ENCODE measurements around the gene GPC6. TPM values are rescaled to one million over a fixed set of nuclear protein-coding genes. Genes with fewer than 3 reads are reported as not detected.

GPC6 gene
- total RNA-seq, 1 donor from 2014 or later: 5.5 TPM

GRCh38 chr13:93217721-93218261 is 8.8 kb upstream of the GPC6 start:
- DNase-seq (ENCODE audit: low read depth) (peak; percentile 83), FAIRE-seq (no peak)
- H3K27me3 ChIP-seq (ENCODE audit: control insufficient read depth, insufficient read depth, low read length): no peaks in the 10 kb centered on the region
- H3K4me3 ChIP-seq (ENCODE audit: low read depth, low read length): no peak overlapping the region
- H3K36me3 ChIP-seq (ENCODE audit: control insufficient read depth, insufficient read depth, low read length): no peaks in the 10 kb centered on the region
- no peak for TF ChIP-seq CTCF (IDR thresholded peaks at IDR 0.05; ENCODE audit: insufficient read depth, low read length, severe bottlenecking)

- FAIRE-seq: no peak
Observed at GRCh38 chr13:93218583-93218982, 8.0 kb upstream of the GPC6 start.

GRCh38 chr13:93220073-93220472 is 6.5 kb upstream of the GPC6 start:
- no peaks in the 10 kb centered on the region for H3K36me3 ChIP-seq (ENCODE audit: control insufficient read depth, insufficient read depth, low read length)
- H3K27me3 ChIP-seq (ENCODE audit: control insufficient read depth, insufficient read depth, low read length): no peaks in the 10 kb centered on the region
- no peak overlapping the region for H3K4me3 ChIP-seq (ENCODE audit: low read depth, low read length)
- TF ChIP-seq CTCF (IDR thresholded peaks at IDR 0.05; ENCODE audit: insufficient read depth, low read length, severe bottlenecking): no peak
- FAIRE-seq (no peak), DNase-seq (ENCODE audit: low read depth) (no peak)

More at GRCh38 chr13:93218583-93218982, 8.0 kb upstream of the GPC6 start:
- Histone ChIP-seq H3K4me3 (ENCODE audit: low read depth, low read length) (no peak overlapping the region), H3K36me3 (ENCODE audit: control insufficient read depth, insufficient read depth, low read length) (no peaks in the 10 kb centered on the region), H3K27me3 (ENCODE audit: control insufficient read depth, insufficient read depth, low read length) (no peaks in the 10 kb centered on the region)
- DNase-seq (ENCODE audit: low read depth): peak; percentile 5
- no peak for TF ChIP-seq CTCF (IDR thresholded peaks at IDR 0.05; ENCODE audit: insufficient read depth, low read length, severe bottlenecking)

- Histone ChIP-seq H3K27me3 (ENCODE audit: control insufficient read depth, insufficient read depth, low read length) (peaks cover 2% of the 10 kb centered on the region), H3K36me3 (ENCODE audit: control insufficient read depth, insufficient read depth, low read length) (no peaks in the 10 kb centered on the region), H3K4me3 (ENCODE audit: low read depth, low read length) (no peak overlapping the region)
- TF ChIP-seq CTCF (IDR thresholded peaks at IDR 0.05; ENCODE audit: insufficient read depth, low read length, severe bottlenecking): no peak
- FAIRE-seq (no peak), DNase-seq (ENCODE audit: low read depth) (no peak)
Observed at GRCh38 chr13:93222976-93223375, 3.6 kb upstream of the GPC6 start.

- TF ChIP-seq CTCF (IDR thresholded peaks at IDR 0.05; ENCODE audit: insufficient read depth, low read length, severe bottlenecking): no peak
- DNase-seq (ENCODE audit: low read depth) (no peak), FAIRE-seq (no peak)
- no peak overlapping the region for H3K4me3 ChIP-seq (ENCODE audit: low read depth, low read length)
- no peaks in the 10 kb centered on the region for H3K36me3 ChIP-seq (ENCODE audit: control insufficient read depth, insufficient read depth, low read length)
- H3K27me3 ChIP-seq (ENCODE audit: control insufficient read depth, insufficient read depth, low read length): peaks cover 2% of the 10 kb centered on the region
Observed at GRCh38 chr13:93224535-93224934, 2.1 kb upstream of the GPC6 start.

DNA sequence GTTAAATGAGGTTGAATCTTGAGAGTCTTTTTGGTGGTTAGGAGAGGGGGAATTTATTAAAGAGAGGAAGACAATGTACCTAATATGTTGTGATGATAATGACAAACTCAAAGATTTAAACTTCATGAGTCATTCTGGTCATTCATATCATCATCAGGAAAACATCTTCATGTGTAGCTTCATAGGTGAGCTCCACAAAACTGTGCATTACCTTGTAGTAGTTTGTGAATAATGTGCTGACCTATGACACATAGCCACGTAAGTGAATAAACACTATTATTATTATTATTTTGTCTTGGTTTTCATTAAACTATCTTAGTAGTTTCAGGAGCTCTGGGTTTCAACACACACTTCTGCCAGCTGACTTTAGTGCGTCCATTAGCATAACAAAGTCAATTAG is 997 bp upstream of the GPC6 start:
- Histone ChIP-seq H3K4me3 (ENCODE audit: low read depth, low read length) (no peak overlapping the region), H3K36me3 (ENCODE audit: control insufficient read depth, insufficient read depth, low read length) (no peaks in the 10 kb centered on the region), H3K27me3 (ENCODE audit: control insufficient read depth, insufficient read depth, low read length) (peaks cover 2% of the 10 kb centered on the region)
- FAIRE-seq (no peak), DNase-seq (ENCODE audit: low read depth) (peak; percentile 54)
- no peak for TF ChIP-seq CTCF (IDR thresholded peaks at IDR 0.05; ENCODE audit: insufficient read depth, low read length, severe bottlenecking)
